Right renal cortex interstitium (tissue), 3 donors: Measurements from ENCODE around the gene LPCAT1. TPM values are rescaled to one million over a fixed set of nuclear protein-coding genes. Genes with fewer than 3 reads are reported as not detected.

ENCODE experiments used
- DNase-seq, 3 donors: peaks; one replicate each; pipeline ENCODE4 v3.0.0-alpha.2; 2013; ENCODE audit warnings: low read depth in 3 of 3, low spot score in 2 of 3
- polyA plus RNA-seq, 3 donors: library from polyadenylated mRNA; unstranded; fragments of 120-200 nt; gene quantifications; one replicate each; pipeline ENCODE4 v1.2.1, GENCODE V29; 2013; ENCODE audit not compliant: insufficient read length in 3 of 3

The LPCAT1 gene
- polyA plus RNA-seq, 3 donors, result 37.5 to 48.9 (median 43.4) TPM

DNA sequence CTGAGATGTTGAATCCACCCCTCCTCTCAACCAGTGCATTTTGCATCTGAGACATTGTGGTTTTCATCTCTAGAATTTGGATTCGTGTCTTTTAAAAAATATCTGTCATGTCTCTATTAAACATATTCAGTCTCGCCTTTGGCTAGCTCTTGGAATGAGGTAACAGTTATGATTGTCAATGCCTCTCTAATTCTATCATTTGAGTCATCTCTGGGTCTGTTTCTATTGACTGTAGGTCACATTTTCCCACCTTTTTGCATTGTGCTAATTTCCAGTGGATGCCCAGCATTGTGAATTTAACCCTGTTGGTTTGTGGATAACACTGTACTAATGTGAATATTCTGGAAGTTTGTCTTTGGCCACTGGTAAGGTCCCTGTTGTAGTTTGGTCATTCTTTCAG is 70.1 kb downstream of the LPCAT1 start:
- no peak for DNase-seq

DNA sequence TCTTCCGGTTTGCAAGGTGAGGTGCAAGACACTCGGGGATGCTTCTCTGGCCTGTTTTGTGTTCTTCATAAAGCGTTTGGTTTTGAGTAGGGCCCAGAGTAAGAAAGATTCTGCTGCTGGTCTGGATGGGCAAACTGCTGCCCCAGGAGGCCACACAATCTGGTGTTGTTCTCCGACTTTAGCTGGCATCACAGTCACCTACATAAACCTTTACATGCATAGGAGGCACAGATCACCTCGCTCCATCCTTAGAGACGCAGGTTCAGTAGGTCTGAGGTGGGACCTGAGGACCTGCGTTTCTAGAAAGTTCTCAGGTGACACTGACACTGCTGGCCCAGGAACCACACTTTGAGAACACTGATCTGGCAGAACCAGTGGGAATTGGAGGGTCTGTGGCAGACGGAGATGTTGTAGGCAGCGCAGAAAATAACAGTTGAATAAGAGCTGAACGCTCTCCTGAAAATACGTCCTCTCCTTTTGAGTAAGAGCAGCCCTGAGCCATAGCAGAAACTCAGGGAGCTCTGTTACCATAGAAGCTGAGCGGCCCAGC is 74.6 kb downstream of the LPCAT1 start:
- no peak for DNase-seq

- no peak for DNase-seq
These were observed 75.2 kb downstream of the LPCAT1 start for GRCh38 chr5:1448511-1449011.

DNA sequence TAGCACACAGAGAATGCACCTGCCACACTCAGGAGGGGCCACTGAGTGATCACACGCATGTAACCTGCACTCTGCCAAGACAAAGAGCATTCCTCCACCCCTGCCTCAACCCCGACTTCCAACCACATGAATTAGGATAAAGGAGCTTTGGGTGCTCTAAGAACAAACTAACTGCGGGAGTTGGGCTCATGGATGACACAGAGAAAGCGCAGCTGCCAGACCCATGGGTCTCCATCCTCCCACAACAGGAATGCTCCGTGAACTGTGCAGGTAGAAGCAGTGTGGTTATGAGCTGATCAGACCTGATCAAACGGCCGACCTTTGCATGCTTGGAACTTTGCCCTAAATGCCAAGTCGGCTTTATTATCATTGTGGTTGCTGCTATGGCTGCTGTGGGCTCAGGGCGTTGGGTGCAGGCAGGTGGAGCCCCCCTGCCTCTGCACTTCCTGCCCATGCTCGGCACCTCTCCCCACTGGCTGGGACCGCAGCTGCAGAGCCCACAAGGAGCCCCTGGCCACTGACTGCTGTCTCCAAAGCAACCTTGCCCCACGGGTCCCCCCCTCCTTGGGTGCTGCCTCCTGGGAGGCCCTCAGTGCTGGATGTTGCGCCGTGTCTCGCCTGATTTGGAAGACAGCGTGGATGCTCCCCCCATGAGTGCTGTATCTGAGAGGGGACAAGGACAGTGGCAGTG is 75.9 kb downstream of the LPCAT1 start:
- no peak for DNase-seq

DNA sequence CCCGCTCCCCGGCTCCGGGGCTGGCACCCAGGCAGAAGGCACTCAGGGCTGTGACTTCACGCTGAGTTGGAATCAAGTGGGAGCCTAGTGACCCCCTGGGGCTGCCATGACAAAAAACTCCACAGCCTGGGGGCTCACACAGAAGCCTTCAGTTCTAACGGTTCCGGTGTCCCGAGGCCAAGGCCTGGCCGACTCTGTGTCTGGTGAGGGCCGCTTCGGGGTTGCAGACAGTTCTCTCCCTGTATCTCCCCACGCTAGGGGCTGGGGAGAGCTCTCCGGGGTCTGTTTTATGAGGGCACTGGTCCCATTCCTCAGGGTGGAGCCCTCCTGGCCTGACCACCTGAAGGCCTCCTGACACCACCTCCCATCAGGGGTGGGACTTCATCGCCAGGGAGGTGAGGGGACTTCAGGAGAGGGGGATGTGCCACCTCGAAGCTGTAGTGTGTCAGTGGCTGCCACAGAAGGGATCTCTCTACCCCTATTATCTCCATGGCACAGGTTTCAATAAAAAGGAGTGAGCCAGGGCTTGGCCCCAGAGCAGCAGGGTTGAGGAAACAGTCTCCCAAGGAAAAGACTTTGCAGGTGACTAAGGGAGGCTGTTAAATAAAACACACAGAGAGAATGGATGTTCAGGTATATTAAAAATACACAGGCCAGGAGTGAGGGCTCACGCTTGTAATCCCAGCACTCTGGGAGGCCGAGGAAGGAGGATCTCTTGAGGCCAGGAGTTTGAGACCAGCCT is 77.0 kb downstream of the LPCAT1 start:
- DNase-seq, result no peak

DNA sequence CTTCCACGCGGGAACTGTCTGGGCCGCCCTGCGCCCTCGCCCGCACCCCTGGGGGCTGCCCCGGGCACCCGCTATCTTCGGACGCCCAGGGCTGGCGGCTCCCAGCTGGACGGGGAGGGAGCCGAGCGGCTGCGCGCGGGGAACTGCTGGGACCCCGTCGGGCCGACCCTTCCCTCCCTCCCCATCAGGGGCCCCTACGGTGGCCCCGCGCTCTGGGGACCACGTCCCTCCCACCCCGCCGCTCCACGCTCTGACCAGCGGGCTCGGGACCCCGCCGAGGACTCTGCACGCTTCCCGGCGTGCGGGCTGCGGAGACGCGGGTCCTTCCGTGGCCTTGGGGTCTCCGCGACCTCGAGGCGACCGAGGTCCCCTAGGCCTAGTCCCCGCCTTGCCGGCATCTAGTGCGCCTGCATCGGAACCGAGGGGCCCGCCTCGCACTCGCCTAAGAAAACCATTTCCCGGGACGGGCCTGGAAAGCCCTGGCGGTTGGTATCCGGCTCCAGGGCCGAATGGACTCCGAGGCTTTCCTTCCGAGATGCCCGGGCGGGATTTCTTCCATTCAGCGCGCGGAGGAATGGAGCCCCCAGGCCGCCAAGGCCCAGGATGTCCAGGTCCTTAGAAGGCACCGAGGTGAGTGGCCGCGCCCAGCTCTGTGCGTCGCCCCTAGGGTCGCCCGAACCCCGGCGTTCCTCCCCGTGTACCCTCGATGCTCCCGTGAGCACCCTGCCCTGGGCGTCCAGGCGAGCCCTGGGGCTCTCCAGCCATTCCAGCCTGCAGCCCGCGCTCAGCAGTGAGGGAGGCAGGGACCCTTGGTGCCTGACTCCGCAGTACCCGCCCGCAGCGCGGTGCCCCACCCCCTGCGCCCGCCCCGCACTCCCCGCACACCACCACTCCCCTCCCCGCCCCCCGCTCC is 77.8 kb downstream of the LPCAT1 start:
- no peak for DNase-seq

GRCh38 chr5:1445313-1445688 is 78.5 kb downstream of the LPCAT1 start, which contains the start of gene SLC6A3:
TSS of gene SLC6A3 (minus strand) at chr5:1445440. CDS start at chr5:1443197, 2,243 bp downstream.
- peak in 1 of 3 donors; percentile 7 for DNase-seq

- DNase-seq, result no peak
These were observed 79.2 kb downstream of the LPCAT1 start for GRCh38 chr5:1444361-1445189.

DNA sequence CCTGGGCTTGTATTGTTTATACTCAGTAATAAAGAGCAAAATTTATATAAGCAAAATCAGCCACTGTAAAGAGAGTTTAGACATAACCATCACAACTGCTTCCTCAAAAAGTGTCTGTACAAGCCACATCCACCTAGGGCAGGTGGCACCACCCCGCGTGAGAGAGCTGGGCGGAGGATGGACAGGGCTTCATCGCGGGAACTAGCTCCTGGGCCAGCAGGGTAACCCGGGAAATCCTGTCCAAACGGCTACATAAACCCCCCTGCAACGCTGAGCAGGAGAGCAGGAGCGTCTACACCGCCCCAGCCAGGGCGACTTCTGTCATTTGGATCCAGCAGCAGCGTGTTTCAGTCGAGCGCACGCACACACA is 79.8 kb downstream of the LPCAT1 start:
- no peak for DNase-seq

DNA sequence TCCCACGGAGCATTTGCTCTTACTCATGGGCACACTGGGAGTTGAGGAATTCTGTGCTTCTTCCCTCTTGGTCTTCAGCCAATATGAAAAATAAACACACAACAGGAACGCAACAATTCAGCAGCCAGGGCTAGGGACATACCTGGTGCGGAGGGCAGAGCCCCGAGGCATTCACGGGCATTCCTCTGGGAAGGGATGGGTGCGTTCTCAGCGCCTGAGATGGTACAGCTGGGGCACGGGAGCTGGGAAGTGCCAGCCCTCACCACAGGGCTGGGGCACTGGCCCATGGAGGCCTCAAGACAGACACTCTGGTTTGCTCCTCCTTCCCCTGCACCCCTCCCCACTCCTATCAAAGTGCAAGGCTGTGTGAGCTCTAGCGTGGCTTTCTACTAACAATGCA is 80.6 kb downstream of the LPCAT1 start:
- DNase-seq, result no peak

DNA sequence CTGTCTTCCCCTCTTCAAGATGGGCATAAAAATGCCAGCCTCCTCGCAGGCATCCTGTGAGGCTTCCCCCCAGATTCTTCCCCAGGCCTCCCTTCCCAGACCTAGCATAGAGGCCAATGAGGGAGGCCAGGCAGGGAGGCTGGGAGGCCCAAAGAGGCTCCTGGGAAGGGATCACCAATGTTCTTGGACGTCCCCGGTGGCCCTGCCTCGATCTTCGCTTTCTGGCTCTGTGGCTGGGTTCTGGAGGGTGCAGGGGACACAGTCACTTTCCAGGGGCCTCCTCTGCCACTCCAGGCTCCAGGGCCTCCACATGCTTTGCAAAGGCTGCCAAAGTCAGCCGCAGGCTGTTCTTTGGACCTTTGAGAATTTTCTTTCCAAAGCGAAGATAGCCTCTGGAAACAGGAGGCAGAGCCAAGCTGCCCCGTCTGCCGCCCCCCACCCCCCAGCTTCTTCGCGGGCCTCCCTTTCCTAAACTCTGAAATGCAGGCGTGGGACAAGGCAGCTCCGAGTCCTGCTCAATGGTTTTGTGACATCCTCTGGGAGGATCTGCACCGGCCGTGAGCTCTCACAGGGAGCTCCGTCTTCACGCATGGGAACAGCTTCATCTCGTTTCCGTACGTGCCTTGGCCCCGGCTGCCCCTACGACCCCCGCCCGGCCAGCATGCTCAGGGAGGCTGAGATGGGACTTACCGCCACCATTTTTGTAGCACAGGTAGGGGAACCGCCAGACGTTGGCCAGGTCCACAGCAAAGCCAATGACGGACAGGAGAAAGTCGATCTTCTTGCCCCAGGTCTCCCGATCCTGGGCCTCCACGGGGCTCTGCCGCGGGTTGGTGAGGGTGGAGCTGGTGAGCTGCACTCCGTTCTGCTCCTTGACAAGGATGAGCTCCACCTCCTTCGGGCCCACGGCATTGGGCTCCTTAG is 81.3 kb downstream of the LPCAT1 start:
- DNase-seq, result no peak

DNA sequence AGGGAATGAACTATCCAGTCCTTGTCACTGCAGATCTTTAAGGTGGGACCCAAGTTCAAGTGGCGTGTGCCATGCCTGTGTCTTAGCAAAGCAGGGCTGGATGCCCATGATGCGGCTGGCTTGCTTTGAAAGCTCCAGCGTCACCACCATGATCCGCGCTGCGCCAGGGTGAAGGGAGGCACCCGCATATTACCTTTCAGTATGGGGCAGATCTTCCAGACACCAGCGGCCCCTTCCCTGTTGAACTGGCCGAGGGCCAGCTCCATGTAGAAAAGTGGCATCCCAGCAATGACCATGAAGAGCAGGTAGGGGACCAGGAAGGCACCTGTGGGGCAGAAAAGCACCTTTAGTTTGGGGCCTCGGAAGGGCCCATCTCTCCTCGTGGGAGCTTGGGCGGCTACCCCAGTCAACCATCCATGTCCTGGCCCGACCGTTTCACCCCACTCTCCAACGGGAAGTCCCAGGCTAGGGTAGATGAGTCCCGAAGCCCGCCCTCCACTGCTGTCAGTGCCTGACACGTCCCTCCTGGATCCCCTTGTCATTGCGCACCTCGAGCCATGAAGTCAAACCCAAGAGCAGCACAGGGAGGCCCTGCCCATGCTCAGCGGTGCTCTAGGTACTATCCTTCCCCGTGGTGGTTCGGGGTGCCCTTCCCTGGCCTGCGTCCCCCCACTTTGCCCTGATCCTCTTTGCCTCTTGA is 82.4 kb downstream of the LPCAT1 start:
- no peak for DNase-seq

GRCh38 chr5:1440098-1440493 is 83.7 kb downstream of the LPCAT1 start:
- no peak for DNase-seq

DNA sequence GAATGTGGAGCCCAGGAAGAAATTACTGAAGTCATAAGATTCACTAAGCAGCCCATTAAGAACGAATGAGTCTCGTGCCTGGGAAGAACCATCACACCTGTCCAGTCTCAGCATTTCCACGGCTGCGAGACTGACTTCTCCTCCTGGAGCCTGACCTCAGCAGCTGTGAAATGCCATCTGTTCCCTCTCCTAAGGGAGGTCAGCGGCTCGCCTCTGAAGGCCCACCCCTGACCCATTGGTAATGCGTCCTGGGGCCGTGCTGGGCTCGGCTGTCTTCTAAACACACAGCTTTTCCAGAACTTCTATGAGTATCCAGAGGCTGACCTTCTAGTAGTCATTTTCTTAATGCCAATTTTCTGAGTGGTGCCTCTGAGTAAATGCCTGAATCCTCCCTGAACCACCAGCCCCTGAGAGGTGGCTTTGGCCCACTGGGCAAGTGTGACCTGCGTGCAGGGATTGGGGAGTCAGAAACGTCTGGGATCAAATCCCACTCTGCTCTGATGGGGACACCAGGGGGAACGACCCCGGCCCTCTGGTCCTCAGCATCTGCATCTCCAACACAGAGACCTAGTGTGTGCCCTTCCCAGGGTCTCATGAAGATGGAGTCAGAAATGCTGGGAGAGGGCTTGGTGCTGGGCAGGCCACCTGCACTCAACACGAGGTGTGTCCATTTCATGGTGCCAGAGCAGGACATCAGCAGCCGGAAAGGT is 84.2 kb downstream of the LPCAT1 start:
- DNase-seq, result no peak

GRCh38 chr5:1438871-1439270 is 84.9 kb downstream of the LPCAT1 start:
- DNase-seq, result no peak

DNA sequence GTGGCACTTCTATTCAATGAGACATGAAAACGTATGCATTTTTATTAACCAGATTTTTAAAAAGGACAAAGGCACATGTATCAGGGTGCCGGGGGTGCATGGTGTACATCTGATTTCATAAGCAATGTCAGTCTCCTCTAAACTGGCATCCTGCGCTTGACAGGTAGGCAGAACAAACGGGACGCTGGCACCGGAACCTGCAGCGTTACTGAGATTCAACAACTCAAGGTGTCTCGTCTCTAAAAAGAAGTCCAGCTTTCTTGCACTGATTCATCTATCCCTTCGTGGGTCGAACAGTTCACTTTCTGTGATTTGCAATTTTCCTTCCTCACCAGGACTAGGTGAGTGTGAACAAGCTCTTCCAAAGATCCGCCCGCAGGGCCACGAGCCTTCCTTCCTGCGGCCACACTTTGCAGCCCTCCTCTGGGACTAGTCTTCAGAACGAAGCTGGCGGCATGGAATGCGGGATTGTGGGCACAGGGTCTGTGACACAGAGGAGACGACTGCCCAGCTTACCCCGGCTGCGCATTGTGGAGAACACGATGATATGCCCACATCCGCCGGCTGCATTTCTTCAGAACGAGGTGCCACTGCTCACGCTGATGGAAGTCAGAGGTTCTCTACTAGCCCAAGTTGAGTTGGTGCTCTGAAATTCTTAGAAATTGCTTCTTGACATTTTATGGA is 85.7 kb downstream of the LPCAT1 start:
- no peak for DNase-seq

DNA sequence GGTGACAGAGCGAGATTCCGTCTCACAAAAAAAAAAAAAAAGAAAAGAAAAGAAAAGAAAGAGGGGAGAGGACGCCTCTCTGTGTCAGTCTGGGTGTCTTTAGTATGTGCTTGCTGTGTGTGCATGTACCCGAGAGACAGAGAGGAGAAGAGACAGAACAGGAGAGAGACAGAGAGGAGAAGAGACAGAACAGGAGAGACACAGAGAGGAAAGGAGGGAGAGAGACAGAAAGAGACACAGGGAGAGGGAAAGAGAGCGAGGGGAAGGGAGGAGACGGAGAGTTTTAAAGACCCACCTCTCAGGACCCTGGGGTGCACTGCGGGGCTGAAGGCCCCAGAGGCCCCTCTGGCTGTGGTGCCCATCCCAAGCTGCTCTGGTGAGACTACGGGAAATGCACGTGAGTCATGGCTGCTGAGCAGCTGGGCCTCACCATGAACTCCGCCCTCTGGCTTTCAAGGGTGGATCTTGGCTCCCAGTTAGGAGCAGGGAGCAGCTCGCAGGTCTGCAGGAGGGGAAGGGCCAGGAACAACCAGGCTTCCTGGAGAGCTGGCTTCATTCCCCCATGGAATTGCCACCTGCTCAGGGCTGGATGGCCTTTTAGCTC is 86.4 kb downstream of the LPCAT1 start:
- DNase-seq, result no peak
